Activated CD4-positive, CD25-positive, alpha-beta regulatory T cell treated with anti-CD3 and anti-CD28 coated beads, Interleukin-2, amount 50 U/mL, for 72 hours (primary cell): ENCODE results near the gene BMPR2.
"Not testable (repeated sequence)": the region's sequence is repeated elsewhere in the genome, so short reads cannot be mapped to it uniquely, and the experiment has no call there.

ENCODE experiments used
- DNase-seq: peaks from one replicate; pipeline ENCODE4 v3.0.0; 2021

BMPR2 gene

GRCh38 chr2:202542142-202542541 is 166.0 kb downstream of the BMPR2 start:
- DNase-seq, result no peak

GRCh38 chr2:202545523-202545922 is 169.4 kb downstream of the BMPR2 start:
- no peak for DNase-seq

- DNase-seq, result no peak
Observed at GRCh38 chr2:202545931-202546330, 169.8 kb downstream of the BMPR2 start.

- DNase-seq, result not testable (repeated sequence)
Observed at GRCh38 chr2:202546499-202547141, 170.5 kb downstream of the BMPR2 start.

GRCh38 chr2:202548240-202548639 is 172.1 kb downstream of the BMPR2 start:
- no peak for DNase-seq

- DNase-seq, result not testable (repeated sequence)
Observed at GRCh38 chr2:202551000-202551399, 174.9 kb downstream of the BMPR2 start.

GRCh38 chr2:202555356-202555755 is 179.2 kb downstream of the BMPR2 start:
- no peak for DNase-seq

- DNase-seq, result no peak
Observed at GRCh38 chr2:202560200-202560599, 184.1 kb downstream of the BMPR2 start.

GRCh38 chr2:202564226-202564625 is 188.1 kb downstream of the BMPR2 start:
- no peak for DNase-seq

GRCh38 chr2:202566286-202566685 is 190.2 kb downstream of the BMPR2 start:
- no peak for DNase-seq

- no peak for DNase-seq
Observed at GRCh38 chr2:202574541-202574940, 198.4 kb downstream of the BMPR2 start.

GRCh38 chr2:202575194-202575593 is 199.1 kb downstream of the BMPR2 start:
- DNase-seq, result not testable (repeated sequence)

GRCh38 chr2:202577250-202578183 is 201.4 kb downstream of the BMPR2 start:
- no peak for DNase-seq

GRCh38 chr2:202582846-202583245 is 206.7 kb downstream of the BMPR2 start:
- not testable (repeated sequence) for DNase-seq

GRCh38 chr2:202583709-202584219 is 207.6 kb downstream of the BMPR2 start:
- DNase-seq, result no peak

- DNase-seq, result peak; percentile 50
Observed at GRCh38 chr2:202588647-202589581, 212.8 kb downstream of the BMPR2 start.

GRCh38 chr2:202589582-202589949 is 213.4 kb downstream of the BMPR2 start:
- DNase-seq, result no peak

- no peak for DNase-seq
Observed at GRCh38 chr2:202592566-202592965, 216.4 kb downstream of the BMPR2 start.

GRCh38 chr2:202599105-202599504 is 223.0 kb downstream of the BMPR2 start:
- DNase-seq, result no peak

- DNase-seq, result no peak
Observed at GRCh38 chr2:202599911-202600310, 223.8 kb downstream of the BMPR2 start.

GRCh38 chr2:202604699-202605098 is 228.6 kb downstream of the BMPR2 start:
- no peak for DNase-seq

GRCh38 chr2:202605174-202605573 is 229.0 kb downstream of the BMPR2 start:
- no peak for DNase-seq
